ENCODE data around the gene FADS2.

Gene FADS2

DNA sequence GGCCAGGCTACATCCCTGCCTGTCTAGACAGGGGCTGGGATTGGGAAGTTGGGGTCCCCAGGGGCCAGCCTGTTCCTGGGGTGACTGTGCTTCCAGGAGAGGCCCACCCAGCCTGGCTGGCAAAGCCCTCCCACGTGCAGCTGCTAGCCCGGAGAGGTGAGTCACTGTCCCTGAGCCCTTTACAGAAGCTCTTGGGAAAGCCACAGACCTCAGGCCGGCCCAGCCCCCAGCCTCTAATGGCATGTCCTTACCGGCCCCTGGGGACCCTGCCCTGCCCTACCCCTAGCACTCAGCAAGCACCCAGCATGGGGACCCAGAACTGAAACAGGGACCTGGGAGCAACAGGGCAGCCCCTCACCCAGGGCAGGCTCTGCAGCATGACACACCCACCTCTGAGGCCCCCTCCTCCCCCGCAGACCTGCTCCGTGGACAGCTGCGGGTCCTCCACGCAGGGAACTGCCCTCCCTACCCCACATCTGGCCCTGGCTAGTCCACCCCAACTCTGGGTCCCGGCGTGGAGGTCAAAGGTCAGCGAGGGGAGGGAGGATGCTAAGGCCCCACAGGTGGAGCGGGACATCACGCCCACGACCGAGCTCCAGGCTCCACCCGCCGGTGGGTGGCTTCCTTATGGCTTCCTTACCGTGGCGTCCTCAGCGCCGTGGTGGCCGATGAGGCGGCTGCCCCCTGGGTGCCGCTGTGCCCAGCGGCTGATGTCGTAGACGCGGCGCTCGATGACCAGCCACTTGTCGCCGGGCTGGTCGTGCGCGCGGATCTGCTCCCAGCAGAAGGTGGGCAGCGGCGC, 62.6 kb downstream of the FADS2 start:
- peak; percentile 50 for DNase-seq

DNA sequence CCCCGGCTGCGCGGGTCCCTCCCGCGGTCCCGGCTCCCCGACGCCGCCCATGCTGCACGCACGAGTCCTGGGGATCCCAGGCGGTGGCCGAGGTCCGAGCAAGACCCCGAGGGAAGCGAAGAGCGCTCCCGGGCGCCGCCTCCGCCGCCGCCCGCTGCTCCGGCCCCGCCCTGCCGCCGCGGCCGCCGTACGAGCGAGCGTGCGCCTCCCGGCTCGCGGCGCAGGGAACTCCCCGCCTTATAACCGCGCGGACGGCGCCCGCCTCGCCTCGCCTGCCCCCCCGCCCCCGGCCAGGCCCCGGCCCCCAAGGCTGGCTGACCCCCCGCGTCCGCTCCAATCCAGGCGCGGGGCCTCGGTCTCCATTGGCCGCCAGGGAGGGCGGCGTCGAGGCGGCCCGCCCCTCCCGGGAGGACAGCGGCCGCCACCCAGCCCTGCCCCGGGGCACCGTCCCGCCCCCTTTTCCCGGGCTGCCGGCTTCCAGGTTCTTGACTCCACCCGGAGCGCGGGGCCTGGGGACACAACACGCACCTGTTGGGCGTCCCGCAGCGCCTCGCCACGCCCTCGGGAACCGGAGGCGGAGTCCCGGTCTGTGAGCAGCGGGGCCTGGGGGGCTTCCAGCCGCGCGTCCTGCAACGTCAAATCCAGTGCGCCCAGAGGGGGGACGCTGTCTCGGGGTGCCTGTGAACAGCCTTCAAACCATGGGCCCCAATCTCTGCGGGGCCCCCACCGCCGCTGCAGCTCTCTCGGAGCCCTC, 63.4 kb downstream of the FADS2 start, which contains the start of gene FADS3:
Gene FADS3 (minus strand): TSS at position 215 of the 754 bp plus-strand sequence. CDS start 164 bp downstream, at position 51.
- DNase-seq, result peak; percentile 86

- peak; percentile 62 for DNase-seq
Measured at GRCh38 chr11:61892085-61892370, 63.9 kb downstream of the FADS2 start.

DNA sequence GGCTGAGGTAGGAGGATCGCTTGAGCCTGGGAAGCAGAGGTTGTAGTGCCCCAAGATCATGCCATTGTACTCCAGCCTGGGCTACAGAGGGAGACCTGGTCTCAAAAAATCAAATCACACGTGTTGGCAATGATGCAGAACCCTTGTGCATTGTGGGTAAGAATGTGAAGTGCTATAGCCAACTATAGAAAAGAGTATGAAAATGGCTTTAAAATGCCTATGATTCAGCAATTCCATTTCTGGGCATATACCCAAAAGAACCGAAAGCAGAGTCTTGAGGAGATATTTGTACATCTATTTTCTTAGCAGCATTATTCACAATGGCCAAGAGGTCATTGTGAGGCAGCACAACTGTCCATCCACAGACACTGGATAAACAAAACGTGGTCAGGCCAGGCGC, 65.9 kb downstream of the FADS2 start:
- no peak for DNase-seq

- DNase-seq, result no peak
Measured at GRCh38 chr11:61895046-61895717, 67.1 kb downstream of the FADS2 start.

DNA sequence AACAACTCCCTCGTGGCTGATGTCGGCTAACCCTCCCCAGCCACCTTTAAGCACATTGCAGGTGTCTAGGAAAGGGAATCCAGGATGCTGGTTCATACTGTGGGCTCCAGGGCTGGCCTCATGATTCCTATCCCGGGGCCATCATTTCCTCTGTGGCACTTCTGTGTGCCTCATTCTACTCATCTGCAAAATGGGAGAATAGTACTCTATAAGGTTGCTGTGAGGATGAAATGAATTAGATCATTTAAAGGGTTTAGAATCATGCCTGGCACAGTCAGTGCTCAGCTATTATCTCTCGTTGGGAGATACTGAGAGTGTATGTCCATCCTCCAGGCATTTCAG, 67.6 kb downstream of the FADS2 start:
- DNase-seq, result no peak

- no peak for DNase-seq
Measured at GRCh38 chr11:61896665-61897386, 68.7 kb downstream of the FADS2 start.

- DNase-seq, result peak; percentile 61
Measured at GRCh38 chr11:61897387-61898246, 69.5 kb downstream of the FADS2 start.

- DNase-seq, result no peak
Measured at GRCh38 chr11:61898247-61898582, 70.1 kb downstream of the FADS2 start.

GRCh38 chr11:61899146-61899841, 71.2 kb downstream of the FADS2 start:
- DNase-seq, result peak; percentile 66

DNA sequence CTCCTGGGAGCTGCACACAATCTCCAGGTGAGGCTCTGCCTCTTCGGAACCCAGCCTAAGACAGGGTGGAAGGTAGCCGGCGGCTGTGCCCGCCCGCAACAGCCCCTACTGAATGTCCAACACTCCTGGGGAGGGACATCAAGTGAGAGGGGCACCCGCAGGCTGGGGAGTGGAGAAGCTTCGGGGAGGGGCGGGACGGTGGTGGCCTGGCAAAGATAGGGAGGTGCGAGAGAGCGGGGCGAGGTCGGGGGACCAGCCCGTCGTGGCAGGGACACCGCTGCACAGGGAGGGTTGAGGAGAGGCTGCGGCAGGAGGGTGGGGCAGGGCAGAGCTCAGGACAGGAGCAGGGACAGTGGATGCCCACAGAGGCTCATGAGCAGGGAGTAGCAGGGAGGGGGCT, 72.2 kb downstream of the FADS2 start:
- no peak for DNase-seq

DNA sequence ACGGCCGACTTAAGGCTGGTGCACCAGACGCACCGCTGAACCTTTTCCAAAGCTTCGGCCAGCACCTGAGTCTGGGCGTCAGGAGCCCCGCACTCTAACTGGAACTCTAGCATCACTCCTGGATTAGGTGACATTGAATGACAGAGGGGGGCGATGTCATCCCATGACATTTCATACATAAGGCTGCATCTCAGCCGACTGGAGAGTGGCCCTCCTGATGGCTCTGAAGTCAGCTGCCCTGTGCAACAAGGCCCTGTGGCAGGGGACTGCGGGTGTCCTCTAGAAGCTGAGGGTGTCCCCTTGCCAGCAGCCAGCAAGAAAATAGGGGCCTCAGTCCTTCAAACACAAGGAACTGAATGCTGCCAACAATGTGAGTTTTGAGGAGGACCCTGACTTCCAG, 73.3 kb downstream of the FADS2 start:
- no peak for DNase-seq

- DNase-seq, result no peak
Measured at GRCh38 chr11:61902313-61902712, 74.2 kb downstream of the FADS2 start.

- no peak for DNase-seq
Measured at GRCh38 chr11:61903845-61904244, 75.7 kb downstream of the FADS2 start.

- DNase-seq, result no peak
Measured at GRCh38 chr11:61904539-61905048, 76.5 kb downstream of the FADS2 start.

GRCh38 chr11:61905067-61905696, 77.1 kb downstream of the FADS2 start:
- DNase-seq, result no peak

- no peak for DNase-seq
Measured at GRCh38 chr11:61905801-61906521, 77.9 kb downstream of the FADS2 start.

DNA sequence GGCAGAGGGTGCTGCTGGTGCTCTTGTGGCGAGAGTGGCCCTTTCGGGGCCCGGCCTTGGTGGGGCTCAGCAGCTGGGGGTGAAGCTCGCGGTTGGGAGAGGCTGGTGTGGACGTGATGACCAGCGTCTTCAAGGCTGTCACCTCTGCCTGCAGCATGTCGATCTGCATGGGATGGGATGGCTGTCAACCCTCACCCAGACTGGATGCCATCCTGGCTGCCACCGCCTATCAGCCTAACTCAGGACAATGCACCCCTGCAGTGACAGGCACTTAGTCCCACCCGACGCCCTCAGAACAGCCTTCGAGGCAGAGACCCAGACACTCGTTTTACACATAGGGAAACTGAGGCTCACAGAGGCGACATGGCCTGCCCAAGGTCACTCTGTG, 78.4 kb downstream of the FADS2 start:
- DNase-seq, result no peak

DNA sequence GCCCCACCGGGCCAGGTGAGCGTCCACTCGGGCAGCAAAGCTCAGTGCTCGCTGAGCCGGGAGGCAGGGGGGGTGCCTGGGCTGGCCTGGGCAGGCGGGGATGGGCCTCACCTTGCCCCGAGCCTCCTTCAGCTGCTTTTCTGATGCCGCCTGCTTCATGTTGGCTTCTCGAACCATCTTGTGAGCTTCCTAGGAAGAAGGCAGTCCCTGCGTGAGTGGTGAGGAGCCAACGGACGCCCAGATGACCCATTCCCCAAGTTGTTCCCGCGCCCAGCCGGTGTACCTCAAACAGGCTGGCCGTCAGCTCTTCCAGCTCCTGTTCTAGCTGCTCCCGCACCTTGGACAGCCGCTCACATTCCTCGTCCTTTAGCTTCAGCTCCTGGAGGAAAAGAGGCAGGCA, 79.2 kb downstream of the FADS2 start:
- no peak for DNase-seq

Data from COR-L47 (cell line).